NCI-H1105 treated with DMSO at 0.1 percent for 48 hours (cell line): Measurements from ENCODE around the gene NFKBIA.
"Not testable (repeated sequence)": the region's sequence is repeated elsewhere in the genome, so short reads cannot be mapped to it uniquely, and the experiment has no call there.

Source experiments
- DNase-seq: peaks from one replicate; lab custom pipeline; 2025; lab: John Stamatoyannopoulos, UW

NFKBIA gene

GRCh38 chr14:35390577-35391387 lies 13.8 kb downstream of the NFKBIA start:
- peak; percentile 22 for DNase-seq

GRCh38 chr14:35389315-35389667 lies 15.3 kb downstream of the NFKBIA start:
- no peak for DNase-seq

- no peak for DNase-seq
Measured at GRCh38 chr14:35388656-35389314, 15.8 kb downstream of the NFKBIA start.

- no peak for DNase-seq
Measured at GRCh38 chr14:35387713-35388579, 16.6 kb downstream of the NFKBIA start.

GRCh38 chr14:35387219-35387618 lies 17.3 kb downstream of the NFKBIA start:
- DNase-seq = no peak

GRCh38 chr14:35386673-35387125 lies 17.9 kb downstream of the NFKBIA start:
- no peak for DNase-seq

- peak; percentile 70 for DNase-seq
Measured at GRCh38 chr14:35385042-35385839, 19.3 kb downstream of the NFKBIA start.

- no peak for DNase-seq
Measured at GRCh38 chr14:35384455-35385041, 20.0 kb downstream of the NFKBIA start.

- no peak for DNase-seq
Measured at GRCh38 chr14:35383569-35384454, 20.7 kb downstream of the NFKBIA start.

- DNase-seq = no peak
Measured at GRCh38 chr14:35380794-35381193, 23.8 kb downstream of the NFKBIA start.

- not testable (repeated sequence) for DNase-seq
Measured at GRCh38 chr14:35379234-35379933, 25.2 kb downstream of the NFKBIA start.

- DNase-seq = no peak
Measured at GRCh38 chr14:35378425-35379233, 25.9 kb downstream of the NFKBIA start.

GRCh38 chr14:35375558-35376025 lies 29.0 kb downstream of the NFKBIA start:
- no peak for DNase-seq

GRCh38 chr14:35374263-35374712 lies 30.3 kb downstream of the NFKBIA start:
- no peak for DNase-seq

- not testable (repeated sequence) for DNase-seq
Measured at GRCh38 chr14:35373208-35373607, 31.3 kb downstream of the NFKBIA start.

- DNase-seq = no peak
Measured at GRCh38 chr14:35370969-35371368, 33.6 kb downstream of the NFKBIA start.

- DNase-seq = no peak
Measured at GRCh38 chr14:35369701-35370191, 34.8 kb downstream of the NFKBIA start.
